Activated T-cell treated with anti-CD3 and anti-CD28 coated beads for 48 hours (primary cell): Measurements from ENCODE around the gene TARP.

Experiments used
- DNase-seq: peaks from one replicate; pipeline ENCODE4 v3.0.0-alpha.2; 2020; ENCODE audit warnings: low read depth

TARP gene

GRCh38 chr7:38215735-38216670 is 57.4 kb downstream of the TARP start:
- peak; percentile 59 for DNase-seq

DNA sequence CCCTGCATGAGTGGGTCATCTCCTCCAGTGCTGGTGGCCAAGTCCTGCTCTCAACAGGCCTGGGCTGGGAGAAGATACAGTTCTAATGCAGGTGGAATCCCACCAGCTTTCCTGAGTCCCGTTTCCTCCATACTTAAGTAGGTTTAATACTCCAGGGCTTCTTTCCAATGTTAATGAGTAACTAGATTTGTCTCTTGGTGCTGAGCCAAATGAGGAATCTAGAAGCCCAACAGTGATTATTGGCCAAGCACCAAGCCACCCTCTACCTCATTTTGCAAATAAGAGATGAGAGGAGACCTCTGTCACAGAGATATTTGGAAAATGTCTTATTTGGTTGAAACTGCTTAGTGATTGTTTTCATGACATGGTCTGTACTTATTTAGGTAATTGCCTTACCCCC is 58.3 kb downstream of the TARP start:
- no peak for DNase-seq

GRCh38 chr7:38211940-38212339 is 61.5 kb downstream of the TARP start:
- no peak for DNase-seq

DNA sequence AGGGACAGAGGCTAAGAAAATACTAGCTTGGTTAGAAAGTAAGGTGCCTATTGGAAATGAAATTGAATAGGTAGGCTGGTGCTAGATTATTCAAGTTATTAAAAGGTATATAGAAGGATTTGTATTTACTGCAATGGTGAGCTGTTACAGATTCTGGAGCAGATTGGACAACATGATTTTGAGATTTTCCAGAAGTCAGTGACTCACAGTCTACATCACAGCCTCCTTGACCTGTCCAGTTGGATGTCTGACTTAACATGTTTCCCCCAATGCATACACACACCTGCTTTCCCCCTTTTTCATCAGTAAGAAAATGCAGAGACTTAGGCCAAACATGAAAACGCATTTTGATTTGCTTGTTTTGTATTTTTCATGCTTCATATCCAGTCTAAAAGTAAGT is 62.0 kb downstream of the TARP start:
- DNase-seq, result no peak
